Renal cortical epithelial cell (primary cell): Measurements from ENCODE around the gene HMGCLL1. TPM values are rescaled to one million over a fixed set of nuclear protein-coding genes. Genes with fewer than 3 reads are reported as not detected.

Experiments used
- DNase-seq: peaks from one replicate; pipeline ENCODE4 v3.0.0-alpha.2; 2011; ENCODE audit warnings: low read depth
- total RNA-seq: library from RNA; depleted of rRNA; stranded (reverse); fragments of >200 nt; gene quantifications from 2 replicates; pipeline ENCODE4 v1.2.3, GENCODE V29; 2014

Gene HMGCLL1
- total RNA-seq: 0.45 and 0.69 TPM in 2 replicates

- peak; percentile 1 for DNase-seq
Observed at GRCh38 chr6:55578537-55579363, at the start of gene HMGCLL1. Gene HMGCLL1, minus strand, starts transcription at chr6:55579192. Its CDS starts 137 bp downstream, at chr6:55579055.

GRCh38 chr6:55621993-55622392 lies 43.0 kb upstream of the HMGCLL1 start:
- DNase-seq: no peak

GRCh38 chr6:55621244-55621643 lies 42.3 kb upstream of the HMGCLL1 start:
- no peak for DNase-seq

- peak; percentile 34 for DNase-seq
Observed at GRCh38 chr6:55617272-55617671, 38.3 kb upstream of the HMGCLL1 start.

- no peak for DNase-seq
Observed at GRCh38 chr6:55604021-55604420, 25.0 kb upstream of the HMGCLL1 start.

- DNase-seq: no peak
Observed at GRCh38 chr6:55601120-55601519, 22.1 kb upstream of the HMGCLL1 start.

- DNase-seq: no peak
Observed at GRCh38 chr6:55594442-55594841, 15.4 kb upstream of the HMGCLL1 start.

GRCh38 chr6:55584654-55585354 lies 5.8 kb upstream of the HMGCLL1 start:
- no peak for DNase-seq

- no peak for DNase-seq
Observed at GRCh38 chr6:55576811-55577210, 2.2 kb downstream of the HMGCLL1 start.

GRCh38 chr6:55574556-55574955 lies 4.4 kb downstream of the HMGCLL1 start:
- no peak for DNase-seq

GRCh38 chr6:55569638-55570037 lies 9.4 kb downstream of the HMGCLL1 start:
- DNase-seq: no peak

- DNase-seq: no peak
Observed at GRCh38 chr6:55568808-55569439, 10.1 kb downstream of the HMGCLL1 start.

- DNase-seq: no peak
Observed at GRCh38 chr6:55567558-55567957, 11.4 kb downstream of the HMGCLL1 start.

- DNase-seq: peak; percentile 11
Observed at GRCh38 chr6:55566036-55566710, 12.8 kb downstream of the HMGCLL1 start.

- no peak for DNase-seq
Observed at GRCh38 chr6:55562318-55562717, 16.7 kb downstream of the HMGCLL1 start.

GRCh38 chr6:55560290-55560885 lies 18.6 kb downstream of the HMGCLL1 start:
- DNase-seq: no peak

GRCh38 chr6:55557146-55557545 lies 21.8 kb downstream of the HMGCLL1 start:
- no peak for DNase-seq

GRCh38 chr6:55545791-55546190 lies 33.2 kb downstream of the HMGCLL1 start:
- DNase-seq: no peak

GRCh38 chr6:55543633-55544309 lies 35.2 kb downstream of the HMGCLL1 start:
- no peak for DNase-seq

GRCh38 chr6:55541024-55541423 lies 38.0 kb downstream of the HMGCLL1 start:
- no peak for DNase-seq

- no peak for DNase-seq
Observed at GRCh38 chr6:55536391-55536956, 42.5 kb downstream of the HMGCLL1 start.
